NCI-H2107 (cell line): ENCODE measurements around the gene SARS1.
"Not testable (repeated sequence)": the region's sequence is repeated elsewhere in the genome, so short reads cannot be mapped to it uniquely, and the experiment has no call there.

Source experiments
- DNase-seq: peaks from one replicate; lab custom pipeline; 2025; lab: John Stamatoyannopoulos, UW

Gene SARS1

DNA sequence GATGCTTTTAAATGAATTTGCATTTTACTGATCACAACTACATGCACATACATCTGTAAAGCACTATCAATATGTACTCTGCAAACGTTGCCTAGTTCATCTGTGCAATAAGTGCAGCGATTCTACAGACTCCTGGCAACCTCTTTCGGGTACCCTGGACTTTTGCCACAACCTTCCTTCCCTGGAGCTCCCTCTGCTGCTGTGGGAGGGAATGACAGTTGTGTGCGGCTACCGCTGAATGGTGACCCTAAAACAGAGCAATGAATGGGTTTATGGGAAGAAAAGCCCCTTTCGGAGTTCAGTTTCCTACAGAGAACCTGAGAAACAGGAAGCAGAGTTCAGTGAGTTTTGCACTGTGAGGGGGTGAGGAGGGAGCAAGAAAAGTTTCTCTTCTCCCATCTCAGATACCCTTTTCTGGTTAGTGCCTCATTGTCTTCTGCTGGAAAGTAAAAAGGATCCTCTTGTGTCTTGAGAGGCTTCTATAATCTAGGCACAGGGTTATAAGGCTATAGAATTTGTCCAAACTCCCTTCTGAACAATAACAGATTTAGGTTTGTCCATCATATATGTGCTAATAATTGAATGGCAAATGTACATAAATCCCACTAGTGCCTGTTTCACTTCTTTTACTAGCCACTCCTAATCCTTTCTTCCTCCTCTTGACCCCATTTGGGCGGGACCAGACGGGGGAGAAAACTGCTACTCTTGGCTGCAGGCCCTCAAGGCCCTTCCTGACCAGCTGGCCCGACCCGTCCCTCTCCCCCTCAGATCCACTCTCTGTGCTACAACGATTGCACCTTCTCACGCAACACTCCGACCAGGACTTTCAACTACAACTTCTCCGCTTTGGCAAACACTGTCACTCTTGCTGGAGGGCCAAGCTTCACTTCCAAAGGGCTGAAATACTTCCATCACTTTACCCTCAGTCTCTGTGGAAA is 19.8 kb upstream of the SARS1 start:
- peak; percentile 69 for DNase-seq

- no peak for DNase-seq
These were observed 16.3 kb upstream of the SARS1 start for GRCh38 chr1:109197158-109198042.

DNA sequence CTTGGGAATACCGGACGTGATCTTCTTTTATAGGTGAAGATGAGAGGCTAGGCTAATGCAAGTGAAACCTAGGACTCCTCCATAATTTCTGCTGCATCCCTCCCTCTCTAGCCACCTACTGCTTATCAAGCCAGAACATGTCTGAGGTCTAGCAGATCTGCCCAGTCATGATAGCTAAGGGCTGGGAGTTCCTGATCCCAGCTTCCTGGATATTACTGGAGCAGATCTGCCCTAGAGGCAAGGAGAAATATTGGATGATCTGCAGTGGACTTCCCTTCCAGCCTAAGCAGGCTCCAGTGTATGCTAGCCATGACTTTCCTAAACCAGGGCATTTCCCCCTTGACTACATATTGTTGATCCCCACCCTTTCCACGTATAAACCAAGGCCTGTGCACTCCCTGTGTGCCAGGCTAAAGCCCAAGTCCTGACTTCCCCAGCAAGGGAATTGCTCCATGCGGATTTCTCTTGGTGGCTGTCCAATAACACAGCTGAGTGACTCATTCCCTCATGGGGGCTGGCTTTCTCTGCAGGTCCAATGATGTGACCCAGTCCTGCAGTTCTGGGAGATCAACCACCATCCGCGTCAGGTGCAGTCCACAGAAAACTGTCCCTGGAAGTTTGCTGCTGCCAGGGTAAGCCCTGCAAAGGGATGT is 15.5 kb upstream of the SARS1 start:
- DNase-seq: no peak

- DNase-seq: no peak
These were observed 15.0 kb upstream of the SARS1 start for GRCh38 chr1:109198745-109199144.

- DNase-seq: no peak
These were observed 14.0 kb upstream of the SARS1 start for GRCh38 chr1:109199710-109200109.

DNA sequence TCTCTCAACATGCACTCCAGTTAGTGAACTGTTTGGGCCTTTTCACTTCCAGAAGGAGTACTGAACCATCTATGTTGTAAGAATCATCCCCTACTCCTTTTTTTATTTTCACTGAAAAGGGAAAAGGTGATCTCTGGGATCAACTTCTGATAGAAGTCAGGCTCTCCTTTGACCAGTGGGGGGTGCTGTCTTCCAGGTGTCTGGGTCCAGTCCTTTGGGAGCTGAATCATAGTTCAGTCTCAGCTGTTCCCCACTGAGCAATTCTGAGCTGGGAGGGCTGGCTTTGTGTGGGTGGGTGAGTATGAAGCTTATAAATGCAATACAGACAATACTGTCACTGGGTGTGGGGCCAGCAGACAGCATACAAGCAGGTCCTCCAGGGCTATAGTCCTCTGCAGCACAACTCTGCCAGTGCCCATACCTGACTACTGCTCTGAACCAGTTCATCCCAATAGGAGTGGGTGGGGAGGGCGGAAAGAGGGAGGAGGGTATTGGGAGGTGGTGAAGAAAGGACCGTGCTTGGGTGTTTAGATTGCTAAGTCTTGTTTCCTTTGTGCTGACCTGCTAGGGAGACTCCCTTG is 12.5 kb upstream of the SARS1 start:
- DNase-seq: peak; percentile 51

- DNase-seq: no peak
These were observed 9.2 kb upstream of the SARS1 start for GRCh38 chr1:109204484-109204883.

- no peak for DNase-seq
These were observed 7.4 kb upstream of the SARS1 start for GRCh38 chr1:109206339-109206738.

DNA sequence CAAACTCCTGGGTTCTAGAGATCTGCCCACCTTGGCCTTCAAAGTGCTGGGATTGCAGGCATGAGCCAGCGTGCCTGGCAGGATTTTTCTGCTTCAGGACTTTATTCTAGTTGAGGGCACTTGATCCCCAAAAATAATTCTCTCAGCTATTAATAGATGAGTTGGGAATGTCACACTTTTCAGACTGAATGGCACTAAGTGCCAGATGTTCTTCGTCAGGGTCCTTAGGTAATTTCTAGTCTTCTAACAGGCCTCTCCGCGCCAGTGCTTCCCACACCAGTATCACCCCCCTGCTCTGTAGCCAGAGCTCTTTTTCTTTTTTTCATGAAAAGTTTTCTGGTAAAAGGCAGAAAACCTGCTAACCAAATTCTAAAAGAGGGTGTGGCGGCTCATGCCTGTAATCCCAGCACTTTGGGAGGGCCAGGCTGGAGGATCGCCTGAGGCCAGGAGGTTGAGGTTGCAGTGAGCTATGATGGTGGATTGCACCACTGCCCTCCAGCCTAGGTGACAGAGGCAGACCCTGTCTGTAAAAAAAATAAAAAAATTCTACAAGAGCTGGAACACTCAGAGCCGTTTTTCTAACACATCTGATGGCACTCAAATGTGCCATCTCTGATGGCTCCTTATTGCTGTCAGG is 6.1 kb upstream of the SARS1 start:
- DNase-seq: no peak

DNA sequence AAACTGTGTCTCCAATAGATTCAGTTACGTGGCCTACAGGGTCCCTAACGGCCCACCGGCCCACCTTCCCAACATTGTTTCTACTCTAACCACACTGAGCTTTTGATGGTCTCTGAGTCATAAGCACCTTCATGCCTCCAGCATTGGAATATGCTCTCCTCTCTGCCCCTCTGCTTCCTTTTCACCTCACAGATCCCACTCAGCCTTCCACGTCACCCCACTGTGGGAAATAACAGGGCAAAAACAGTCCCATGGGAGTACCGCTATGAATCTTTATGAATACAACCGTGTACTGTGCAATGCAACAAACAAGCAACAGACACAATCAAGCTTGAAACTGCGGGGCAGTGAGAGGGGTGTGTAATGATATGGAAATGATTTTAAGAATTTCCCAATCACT is 5.3 kb upstream of the SARS1 start:
- DNase-seq: no peak

GRCh38 chr1:109208836-109209463 is 4.8 kb upstream of the SARS1 start:
- no peak for DNase-seq

DNA sequence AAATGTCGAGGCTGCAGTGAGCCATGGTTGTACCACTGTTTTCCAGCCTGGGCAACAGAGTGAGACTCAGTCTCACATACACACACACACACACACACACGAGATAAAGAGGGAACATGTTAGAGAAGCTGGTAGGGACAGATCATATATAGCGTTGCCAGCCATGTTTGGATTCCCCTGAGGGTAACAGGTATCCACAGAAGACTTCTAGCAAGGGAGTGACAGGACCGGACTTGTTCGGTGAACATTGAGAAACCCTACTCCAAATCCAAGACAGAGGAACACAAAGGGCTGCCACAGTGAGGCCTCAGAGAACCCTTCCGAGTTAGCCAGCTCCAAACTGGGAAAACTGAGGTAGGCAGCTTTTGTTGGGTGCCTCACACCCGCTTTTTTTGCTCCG is 3.7 kb upstream of the SARS1 start:
- DNase-seq: no peak

DNA sequence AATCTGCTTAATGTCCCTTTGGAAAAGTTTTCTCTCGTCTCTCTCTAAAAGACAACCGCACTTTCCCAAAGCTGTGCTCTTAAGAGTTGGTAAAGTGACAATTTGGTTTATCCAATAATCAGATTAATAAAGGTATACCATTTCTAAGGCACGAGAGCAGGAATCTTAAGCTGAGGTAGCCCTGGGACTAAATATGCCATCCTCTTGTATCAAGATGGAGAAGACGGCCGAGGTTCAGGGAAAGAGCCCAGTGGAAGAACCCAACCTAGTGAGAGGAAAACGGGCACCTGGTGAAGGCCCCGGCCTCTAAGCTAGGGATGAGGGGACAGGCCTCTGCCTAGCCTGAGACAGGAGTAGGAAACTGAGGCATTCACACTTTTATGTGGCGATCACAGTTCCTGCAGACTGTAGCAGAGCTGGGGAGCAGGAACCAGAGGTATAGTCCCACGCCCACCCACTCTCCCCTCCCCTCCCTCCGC is 334 bp upstream of the SARS1 start:
- no peak for DNase-seq

GRCh38 chr1:109214695-109215623 is 1.2 kb downstream of the SARS1 start:
- peak; percentile 65 for DNase-seq

- no peak for DNase-seq
These were observed 2.9 kb downstream of the SARS1 start for GRCh38 chr1:109216662-109217061.

DNA sequence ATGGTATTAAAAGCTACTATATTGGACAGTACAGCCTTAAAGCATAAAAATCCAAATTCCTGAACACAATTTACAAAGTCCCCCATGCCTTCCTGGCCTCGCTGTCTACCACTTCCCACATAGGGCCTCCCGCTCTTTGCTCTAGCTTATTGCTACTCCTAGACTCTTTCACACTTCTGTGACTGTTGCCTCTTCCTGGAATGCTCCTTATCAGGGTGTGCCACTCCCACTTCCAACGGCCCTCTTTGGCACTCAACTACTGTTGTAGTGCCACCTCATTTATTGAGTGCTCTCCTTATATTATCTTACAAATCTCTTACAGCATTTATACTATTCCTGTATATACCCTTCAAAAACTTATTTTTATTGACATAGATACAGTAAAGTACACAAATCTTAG is 4.8 kb downstream of the SARS1 start:
- no peak for DNase-seq

- DNase-seq: not testable (repeated sequence)
These were observed 7.5 kb downstream of the SARS1 start for GRCh38 chr1:109221201-109221600.

GRCh38 chr1:109225308-109225707 is 11.6 kb downstream of the SARS1 start:
- DNase-seq: no peak

- no peak for DNase-seq
These were observed 12.2 kb downstream of the SARS1 start for GRCh38 chr1:109225711-109226445.
